Epithelial cell of proximal tubule (primary cell): ENCODE results near the gene TSPYL4. TPM values are rescaled to one million over a fixed set of nuclear protein-coding genes. Genes with fewer than 3 reads are reported as not detected.
A peak's percentile ranks its signal among the peaks of the same experiment; 100 is the strongest.

ENCODE experiments used
- DNase-seq: peaks from one replicate; pipeline ENCODE4 v3.0.0-alpha.2; 2011; ENCODE audit warnings: low read depth
- H3K4me3 ChIP-seq: 2 replicates; pipeline ENCODE4 v1.5.1; 2011; ENCODE audit warnings: low read depth, mild to moderate bottlenecking, low read length
- CTCF ChIP-seq: conservative IDR thresholded peaks from 2 replicates; pipeline ENCODE4 v1.5.1; 2012; ENCODE audit warnings: low read depth, mild to moderate bottlenecking, low read length
- total RNA-seq: library from RNA; depleted of rRNA; stranded (reverse); fragments of >200 nt; gene quantifications from 2 replicates; pipeline ENCODE4 v1.2.3, GENCODE V29; 2015

The TSPYL4 gene
- total RNA-seq, 1 donor from 2014 or later: 8.5 TPM

GRCh38 chr6:116263353-116263752 lies 9.5 kb upstream of the TSPYL4 start:
- no peak for DNase-seq
- TF ChIP-seq CTCF: no peak
- no peak overlapping the region for H3K4me3 ChIP-seq

GRCh38 chr6:116258520-116258919 lies 4.6 kb upstream of the TSPYL4 start:
- no peak for DNase-seq
- no peak overlapping the region for H3K4me3 ChIP-seq
- no peak for TF ChIP-seq CTCF

GRCh38 chr6:116256694-116257093 lies 2.8 kb upstream of the TSPYL4 start:
- no peak for DNase-seq
- H3K4me3 ChIP-seq: no peak overlapping the region
- TF ChIP-seq CTCF: no peak

- no peak for TF ChIP-seq CTCF
- H3K4me3 ChIP-seq: peak overlapping the region; percentile 22
- DNase-seq: no peak
These were observed 1.4 kb upstream of the TSPYL4 start for GRCh38 chr6:116255246-116255800.

- H3K4me3 ChIP-seq: peak overlapping the region; percentile 96
- TF ChIP-seq CTCF: no peak
- DNase-seq: no peak
These were observed 602 bp upstream of the TSPYL4 start for GRCh38 chr6:116254297-116255056.

GRCh38 chr6:116253188-116253504 lies 729 bp downstream of the TSPYL4 start:
- TF ChIP-seq CTCF: no peak
- peak overlapping the region; percentile 96 for H3K4me3 ChIP-seq
- DNase-seq: no peak
